Trophoblast cell (in vitro differentiated cells and primary cell): ENCODE measurements around the gene HOXD11.

Experiments used
- DNase-seq, 2 donors: peaks; one replicate each; pipeline ENCODE4 v3.0.0-alpha.2; 2016
- H2AFZ ChIP-seq: 2 replicates; pipeline ENCODE4 v1.6.1; 2013; ENCODE audit warnings: low read length, moderate library complexity, mild to moderate bottlenecking; ENCODE audit not compliant: insufficient read depth, poor library complexity
- H2AK5ac ChIP-seq: 2 replicates; pipeline ENCODE4 v1.6.1; 2013; ENCODE audit warnings: mild to moderate bottlenecking, low read length
- H2BK120ac ChIP-seq: 2 replicates; pipeline ENCODE4 v1.6.1; 2013; ENCODE audit warnings: low read length, mild to moderate bottlenecking, moderate library complexity; ENCODE audit not compliant: insufficient read depth, poor library complexity
- H2BK12ac ChIP-seq: 2 replicates; pipeline ENCODE4 v1.6.1; 2013; ENCODE audit warnings: mild to moderate bottlenecking, low read length, moderate library complexity
- H2BK5ac ChIP-seq: 2 replicates; pipeline ENCODE4 v1.6.1; 2013; ENCODE audit warnings: low read length, low read depth, moderate library complexity, mild to moderate bottlenecking; ENCODE audit not compliant: poor library complexity
- H3K14ac ChIP-seq: 2 replicates; pipeline ENCODE4 v1.6.1; 2013; ENCODE audit warnings: mild to moderate bottlenecking, low read length
- H3K18ac ChIP-seq: 2 replicates; pipeline ENCODE4 v1.6.1; 2013; ENCODE audit warnings: mild to moderate bottlenecking, low read length
- H3K23ac ChIP-seq: 2 replicates; pipeline ENCODE4 v1.6.1; 2013; ENCODE audit warnings: low read length
- H3K27ac ChIP-seq: 2 replicates; pipeline ENCODE4 v1.5.1; 2013; ENCODE audit warnings: low read depth, mild to moderate bottlenecking, inconsistent platforms, low read length, moderate library complexity
- H3K27me3 ChIP-seq: 2 replicates; pipeline ENCODE4 v1.6.1; 2013; ENCODE audit warnings: inconsistent platforms, mild to moderate bottlenecking, low read length, moderate library complexity; ENCODE audit not compliant: insufficient read depth
- H3K36me3 ChIP-seq, 2 experiments: 1 replicate in 1 of 2; 2 replicates in 1 of 2; pipeline ENCODE4 v1.6.1; 2013; ENCODE audit warnings: low read length in 2 of 2, mild to moderate bottlenecking in 2 of 2, moderate library complexity in 1 of 2; ENCODE audit not compliant: insufficient read depth in 2 of 2, control insufficient read depth in 1 of 2
- H3K4ac ChIP-seq: 2 replicates; pipeline ENCODE4 v1.6.1; 2013; ENCODE audit warnings: low read depth, mild to moderate bottlenecking, low read length, moderate library complexity
- H3K4me1 ChIP-seq, 2 experiments: 1 replicate in 1 of 2; 2 replicates in 1 of 2; pipeline ENCODE4 v1.6.1; 2013; ENCODE audit warnings: low read length in 2 of 2, mild to moderate bottlenecking in 2 of 2, moderate library complexity in 1 of 2; ENCODE audit not compliant: insufficient read depth in 2 of 2, control insufficient read depth in 1 of 2
- H3K4me2 ChIP-seq: 2 replicates; pipeline ENCODE4 v1.6.1; 2013; ENCODE audit warnings: inconsistent platforms, mild to moderate bottlenecking, low read length, moderate library complexity
- H3K4me3 ChIP-seq: 2 replicates; pipeline ENCODE4 v1.5.1; 2013; ENCODE audit warnings: mild to moderate bottlenecking, low read depth, low read length, inconsistent platforms
- H3K79me1 ChIP-seq: one replicate; pipeline ENCODE4 v1.6.1; 2013; ENCODE audit warnings: low read length
- H3K79me2 ChIP-seq: 2 replicates; pipeline ENCODE4 v1.6.1; 2013; ENCODE audit warnings: low read length, mild to moderate bottlenecking; ENCODE audit not compliant: control insufficient read depth, insufficient read depth, poor library complexity
- H3K9ac ChIP-seq: 2 replicates; pipeline ENCODE4 v1.6.1; 2013; ENCODE audit warnings: mild to moderate bottlenecking, low read length
- H3K9me3 ChIP-seq: 2 replicates; pipeline ENCODE4 v1.6.1; 2013; ENCODE audit warnings: low read depth, mild to moderate bottlenecking, control low read depth, inconsistent platforms, low read length; ENCODE audit not compliant: insufficient read depth
- H4K12ac ChIP-seq: 2 replicates; pipeline ENCODE4 v1.6.1; 2013; ENCODE audit warnings: low read depth, mild to moderate bottlenecking, low read length, moderate library complexity
- H4K8ac ChIP-seq: 2 replicates; pipeline ENCODE4 v1.6.1; 2013; ENCODE audit warnings: low read depth, mild to moderate bottlenecking, low read length, moderate library complexity
- H4K91ac ChIP-seq: one replicate; pipeline ENCODE4 v1.6.1; 2013; ENCODE audit warnings: low read depth, mild to moderate bottlenecking, low read length, moderate library complexity
- WGBS: extraction: QIAGEN DNeasy Blood & Tissue Kit; methylation state at CpG from one replicate; pipeline ENCODE4 v1.1.7; 2013; ENCODE audit warnings: missing lambda C conversion rate; ENCODE audit not compliant: insufficient read length, insufficient coverage; ENCODE audit errors: extremely low coverage; 5-methylcytosine and 5-hydroxymethylcytosine counted together

The HOXD11 gene

DNA sequence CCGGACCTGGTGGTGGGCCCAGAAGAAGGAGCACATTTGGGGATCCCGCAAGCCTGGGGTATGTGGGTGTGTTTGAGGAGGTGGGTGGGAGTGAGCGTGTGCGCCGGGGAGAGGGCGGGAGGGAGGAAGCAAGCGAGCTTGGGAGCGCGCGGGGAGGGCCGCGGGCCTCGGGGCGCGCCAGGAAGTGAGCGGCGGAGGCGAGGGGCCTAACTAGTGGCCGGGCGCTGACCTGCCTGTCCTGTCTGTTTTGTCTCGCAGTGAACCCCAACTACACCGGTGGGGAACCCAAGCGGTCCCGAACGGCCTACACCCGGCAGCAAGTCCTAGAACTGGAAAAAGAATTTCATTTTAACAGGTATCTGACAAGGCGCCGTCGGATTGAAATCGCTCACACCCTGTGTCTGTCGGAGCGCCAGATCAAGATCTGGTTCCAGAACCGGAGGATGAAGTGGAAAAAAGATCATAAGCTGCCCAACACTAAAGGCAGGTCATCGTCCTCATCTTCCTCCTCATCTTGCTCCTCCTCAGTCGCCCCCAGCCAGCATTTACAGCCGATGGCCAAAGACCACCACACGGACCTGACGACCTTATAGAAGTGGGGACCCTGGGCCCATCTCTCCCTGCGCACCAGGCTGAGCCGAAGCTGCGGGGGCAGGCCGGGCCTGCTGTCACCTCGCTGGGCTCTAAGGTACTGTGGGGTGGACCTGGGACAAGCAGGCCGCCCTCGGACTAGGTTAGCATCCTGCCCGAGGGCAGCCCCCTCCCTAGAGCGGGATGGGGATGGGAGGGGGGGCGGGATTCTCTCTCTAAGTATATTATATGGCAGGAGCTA is 45.5 kb downstream of the HOXD11 start:
- Histone ChIP-seq H3K36me3 (no peaks in the 10 kb centered on the region), H2BK120ac (no peak overlapping the region), H3K27me3 (peaks cover 91% of the 10 kb centered on the region), H2BK5ac (no peak overlapping the region), H3K9me3 (peaks cover 22% of the 10 kb centered on the region), H3K23ac (no peak overlapping the region), H2AK5ac (no peak overlapping the region), H3K4me3 (peak overlapping the region; percentile 33), H2AFZ (no peak overlapping the region), H4K91ac (no peak overlapping the region), H3K79me2 (no peaks in the 10 kb centered on the region), H3K4me2 (no peak overlapping the region), H3K14ac (no peak overlapping the region), H3K9ac (no peak overlapping the region), H3K27ac (no peak overlapping the region), H2BK12ac (no peak overlapping the region), H3K4ac (no peak overlapping the region), H3K79me1 (no peaks in the 10 kb centered on the region), H3K18ac (no peak overlapping the region), H4K8ac (no peak overlapping the region), H4K12ac (no peak overlapping the region), H3K4me1 (peaks cover 5 to 7% of the 10 kb centered on the region in 2 experiments)
- WGBS, result no CpG with 5 or more reads among the region's 48 CpGs
- no peak for DNase-seq

DNA sequence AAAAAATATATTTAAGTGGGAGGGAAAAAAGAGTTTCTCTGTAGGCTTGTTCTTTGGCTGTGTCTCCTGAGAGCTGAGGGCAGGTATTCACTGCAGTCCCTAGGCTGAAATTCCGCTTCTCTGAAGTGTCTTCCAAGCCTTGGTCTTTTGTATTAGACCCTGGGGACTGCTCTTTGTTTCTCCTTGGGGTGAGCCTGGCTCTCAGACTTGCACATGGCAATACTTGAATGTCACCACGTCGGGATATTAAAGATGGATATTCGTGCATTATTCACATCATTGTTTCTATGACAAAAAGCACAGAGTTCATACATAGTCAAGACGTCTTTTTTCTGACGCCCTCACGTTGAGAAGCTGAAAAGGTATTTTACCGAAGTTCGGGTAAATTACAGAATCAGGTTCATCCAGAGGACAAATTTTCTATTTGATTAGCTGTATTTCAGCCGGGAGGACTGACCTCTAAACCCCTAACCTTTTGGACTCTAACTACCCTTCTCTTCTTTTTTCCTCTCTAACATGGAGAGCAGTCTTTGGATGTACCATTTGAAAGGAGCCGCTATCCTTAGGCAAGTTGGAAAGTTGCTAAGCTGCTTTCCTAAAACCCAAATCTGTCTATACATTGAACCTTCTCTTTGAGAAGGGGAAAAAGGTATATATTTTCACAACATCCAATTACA is 47.6 kb downstream of the HOXD11 start:
- Histone ChIP-seq H2BK5ac (no peak overlapping the region), H4K91ac (no peak overlapping the region), H3K27me3 (peaks cover 91% of the 10 kb centered on the region), H3K36me3 (no peaks in the 10 kb centered on the region), H3K4ac (no peak overlapping the region), H2AK5ac (no peak overlapping the region), H2BK120ac (no peak overlapping the region), H3K27ac (no peak overlapping the region), H3K79me2 (no peaks in the 10 kb centered on the region), H3K79me1 (no peaks in the 10 kb centered on the region), H4K12ac (no peak overlapping the region), H3K14ac (no peak overlapping the region), H3K4me2 (no peak overlapping the region), H2BK12ac (no peak overlapping the region), H3K9ac (no peak overlapping the region), H2AFZ (no peak overlapping the region), H3K9me3 (peaks cover 22% of the 10 kb centered on the region), H4K8ac (no peak overlapping the region), H3K4me1 (peaks cover 5 to 8% of the 10 kb centered on the region in 2 experiments), H3K18ac (no peak overlapping the region), H3K23ac (no peak overlapping the region), H3K4me3 (no peak overlapping the region)
- WGBS, result no CpG with 5 or more reads among the region's 11 CpGs
- DNase-seq, result no peak

DNA sequence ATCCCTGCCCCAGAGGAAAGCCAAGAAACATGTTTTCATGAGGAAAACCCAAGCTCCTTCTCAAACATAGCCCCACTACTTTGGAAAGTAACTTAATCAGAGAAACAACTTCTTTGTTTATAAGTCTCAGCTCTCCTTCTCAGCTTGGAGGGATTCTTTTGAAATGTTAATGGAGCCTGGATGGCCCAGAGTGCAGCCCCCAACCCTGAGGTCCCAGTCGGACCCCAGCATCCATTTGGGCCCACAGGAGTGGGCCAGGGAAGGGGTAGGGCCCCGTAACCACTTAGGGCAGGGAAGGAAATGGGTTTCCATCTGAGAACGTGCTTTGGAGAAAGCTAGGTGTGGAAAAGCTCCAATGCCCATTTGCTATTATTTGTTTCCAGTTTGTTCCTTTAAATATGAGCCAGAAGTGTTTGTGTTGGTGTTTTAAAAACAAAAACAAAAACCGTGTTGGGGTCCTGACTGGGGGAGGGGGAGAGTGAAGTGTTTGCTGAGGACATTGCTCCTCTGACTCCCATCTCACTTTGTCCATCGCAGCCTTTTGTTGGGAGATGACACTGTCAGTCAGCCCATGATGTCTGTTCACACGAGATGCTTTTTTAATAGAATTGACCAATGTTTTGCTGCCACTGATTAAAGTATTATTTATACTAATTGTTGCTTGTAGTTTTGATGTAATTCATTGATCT is 48.4 kb downstream of the HOXD11 start:
- no peak for DNase-seq
- Histone ChIP-seq H3K4me3 (no peak overlapping the region), H3K14ac (no peak overlapping the region), H3K79me2 (no peaks in the 10 kb centered on the region), H3K4ac (no peak overlapping the region), H3K18ac (no peak overlapping the region), H2BK12ac (no peak overlapping the region), H2BK5ac (no peak overlapping the region), H4K91ac (no peak overlapping the region), H2BK120ac (no peak overlapping the region), H3K4me1 (peaks cover 5 to 15% of the 10 kb centered on the region in 2 experiments), H3K9me3 (peaks cover 28% of the 10 kb centered on the region), H3K9ac (no peak overlapping the region), H3K4me2 (no peak overlapping the region), H3K79me1 (no peaks in the 10 kb centered on the region), H4K12ac (no peak overlapping the region), H3K27me3 (peaks cover 91% of the 10 kb centered on the region), H3K27ac (no peak overlapping the region), H3K36me3 (no peaks in the 10 kb centered on the region), H3K23ac (no peak overlapping the region), H2AK5ac (no peak overlapping the region), H2AFZ (no peak overlapping the region), H4K8ac (no peak overlapping the region)
- WGBS, result no CpG with 5 or more reads among the region's 6 CpGs

DNA sequence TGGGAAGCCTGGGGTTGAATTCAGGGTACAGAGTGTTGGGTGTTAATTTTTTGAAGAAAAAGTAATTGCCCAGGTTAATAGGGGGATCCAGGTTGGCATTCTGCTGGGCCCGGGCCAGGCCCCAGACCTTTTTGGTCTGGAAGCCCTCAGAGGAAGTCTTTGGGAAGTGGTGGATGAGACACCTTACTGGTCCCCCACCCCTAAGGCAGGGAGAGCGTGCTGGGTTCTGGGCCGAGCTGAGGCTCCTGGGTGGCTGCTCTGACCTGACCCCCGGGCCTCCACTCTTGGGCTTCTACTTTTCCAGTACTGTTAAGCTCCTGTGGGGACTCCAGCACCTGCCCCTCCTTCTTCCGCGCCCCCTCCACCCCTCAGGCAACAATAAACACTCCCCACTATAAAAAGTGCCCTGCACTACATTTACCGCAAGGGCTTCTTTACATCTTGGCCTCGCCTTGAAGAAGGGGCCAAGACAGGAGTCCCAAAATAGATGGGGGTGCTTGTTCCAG is 49.3 kb downstream of the HOXD11 start:
- WGBS, result no CpG with 5 or more reads among the region's 8 CpGs

More for the DNA sequence above, 49.3 kb downstream of the HOXD11 start:
- no peaks in the 10 kb centered on the region for H3K79me1 ChIP-seq
- no peak overlapping the region for H3K4me3 ChIP-seq
- no peak overlapping the region for H3K27ac ChIP-seq
- no peak overlapping the region for H2AK5ac ChIP-seq
- no peak overlapping the region for H2BK5ac ChIP-seq
- H2AFZ ChIP-seq, result no peak overlapping the region
- H3K9ac ChIP-seq, result no peak overlapping the region
- H3K4ac ChIP-seq, result no peak overlapping the region
- H3K4me1 ChIP-seq, result peaks cover 5 to 15% of the 10 kb centered on the region in 2 experiments
- H3K18ac ChIP-seq, result no peak overlapping the region
- no peak for DNase-seq
- H3K14ac ChIP-seq, result no peak overlapping the region
- no peaks in the 10 kb centered on the region for H3K79me2 ChIP-seq
- no peaks in the 10 kb centered on the region for H3K36me3 ChIP-seq
- no peak overlapping the region for H2BK120ac ChIP-seq
- peaks cover 91% of the 10 kb centered on the region for H3K27me3 ChIP-seq
- H4K12ac ChIP-seq, result no peak overlapping the region
- no peak overlapping the region for H4K91ac ChIP-seq
- no peak overlapping the region for H4K8ac ChIP-seq
- no peak overlapping the region for H3K4me2 ChIP-seq
- no peak overlapping the region for H2BK12ac ChIP-seq
- H3K9me3 ChIP-seq, result peaks cover 27% of the 10 kb centered on the region
- no peak overlapping the region for H3K23ac ChIP-seq
